HepG2 (cell line): ENCODE measurements around the gene KCTD19. TPM values are rescaled to one million over a fixed set of nuclear protein-coding genes. Genes with fewer than 3 reads are reported as not detected.

Experiments
- ARHGAP35 ChIP-seq: sonication (generic); formaldehyde crosslinking; IDR thresholded peaks from 2 replicates; pipeline ENCODE4 v1.9.0; 2022; ENCODE audit warnings: mild to moderate bottlenecking, inconsistent platforms, moderate library complexity, missing genetic modification reagents, borderline replicate concordance
- ATF7-NPFF ChIP-seq: sonication (generic); formaldehyde crosslinking; IDR thresholded peaks from 2 replicates; pipeline ENCODE4 v1.8.1; 2023; ENCODE audit warnings: mild to moderate bottlenecking, low read depth, missing genetic modification reagents, moderate library complexity
- CBX5 ChIP-seq: sonication (generic); formaldehyde crosslinking; IDR thresholded peaks from 2 replicates; pipeline ENCODE4 v1.4.0; 2020; ENCODE audit warnings: missing genetic modification reagents, borderline replicate concordance
- DNMT1 ChIP-seq: sonication (generic); formaldehyde crosslinking; IDR thresholded peaks from 2 replicates; pipeline ENCODE4 v1.5.1; 2020; ENCODE audit warnings: mild to moderate bottlenecking, missing genetic modification reagents
- FOXA3 ChIP-seq: IDR thresholded peaks from 2 replicates; pipeline ENCODE4 v1.6.1; 2016; ENCODE audit warnings: missing genetic modification reagents, missing compliant biosample characterization
- FOXK1 ChIP-seq: sonication (generic); formaldehyde crosslinking; IDR thresholded peaks from 2 replicates; pipeline ENCODE4 v1.4.0; 2020; ENCODE audit warnings: low read depth, missing genetic modification reagents, borderline replicate concordance
- HOXA3 ChIP-seq: sonication (generic); formaldehyde crosslinking; IDR thresholded peaks from 2 replicates; pipeline ENCODE4 v1.5.0; 2020; ENCODE audit warnings: missing genetic modification reagents
- LCORL ChIP-seq, 2 experiments: fragments of 450-650 bp in 1 of 2; sonication (generic) in 1 of 2; formaldehyde crosslinking in 1 of 2; IDR thresholded peaks; 2 replicates each; pipeline versions ENCODE4 v1.5.0 to v1.6.1; 2017 to 2020; ENCODE audit warnings: antibody characterized with exemption in 1 of 2, missing genetic modification reagents in 1 of 2
- MBD4 ChIP-seq: IDR thresholded peaks from 2 replicates; pipeline ENCODE4 v1.6.1; 2012; ENCODE audit warnings: low read length, inconsistent platforms, borderline replicate concordance
- NCOA1 ChIP-seq: sonication (generic); formaldehyde crosslinking; IDR thresholded peaks from 2 replicates; pipeline ENCODE4 v1.9.0; 2021; ENCODE audit warnings: missing genetic modification reagents
- NR3C1 ChIP-seq: sonication (generic); formaldehyde crosslinking; IDR thresholded peaks from 2 replicates; pipeline ENCODE4 v1.4.0; 2020; ENCODE audit warnings: missing genetic modification reagents
- PAWR ChIP-seq: sonication (generic); formaldehyde crosslinking; IDR thresholded peaks from 2 replicates; pipeline ENCODE4 v1.4.0; 2020; ENCODE audit warnings: missing genetic modification reagents, mild to moderate bottlenecking, borderline replicate concordance
- SAFB2 ChIP-seq: sonication (generic); formaldehyde crosslinking; IDR thresholded peaks from 2 replicates; pipeline ENCODE4 v1.5.1; 2020; ENCODE audit warnings: missing genetic modification reagents, low read depth, mild to moderate bottlenecking, borderline replicate concordance
- SALL2 ChIP-seq: sonication (generic); formaldehyde crosslinking; IDR thresholded peaks from 2 replicates; pipeline ENCODE4 v1.8.1; 2023; ENCODE audit warnings: mild to moderate bottlenecking, missing genetic modification reagents, inconsistent platforms
- ZFP82 ChIP-seq: sonication (generic); formaldehyde crosslinking; IDR thresholded peaks from 2 replicates; pipeline ENCODE4 v1.5.1; 2020; ENCODE audit warnings: mild to moderate bottlenecking, missing genetic modification reagents, borderline replicate concordance
- ZNF180 ChIP-seq: sonication (generic); formaldehyde crosslinking; IDR thresholded peaks from 2 replicates; pipeline ENCODE4 v1.4.0; 2020; ENCODE audit warnings: low read depth, missing genetic modification reagents, borderline replicate concordance
- ZNF350 ChIP-seq: sonication (generic); formaldehyde crosslinking; IDR thresholded peaks from 2 replicates; pipeline ENCODE4 v1.4.0; 2020; ENCODE audit warnings: mild to moderate bottlenecking, low read depth, missing genetic modification reagents, borderline replicate concordance
- ZNF543 ChIP-seq: sonication (generic); formaldehyde crosslinking; IDR thresholded peaks from 2 replicates; pipeline ENCODE4 v1.4.0; 2020; ENCODE audit warnings: mild to moderate bottlenecking, missing genetic modification reagents
- ZNF549 ChIP-seq: sonication (generic); formaldehyde crosslinking; IDR thresholded peaks from 2 replicates; pipeline ENCODE4 v1.5.0; 2020; ENCODE audit warnings: missing genetic modification reagents
- ZNF660 ChIP-seq: sonication (generic); formaldehyde crosslinking; IDR thresholded peaks from 2 replicates; pipeline ENCODE4 v1.5.1; 2020; ENCODE audit warnings: mild to moderate bottlenecking, low read depth, missing genetic modification reagents, borderline replicate concordance
- ZNF749 ChIP-seq: sonication (generic); formaldehyde crosslinking; IDR thresholded peaks from 2 replicates; pipeline ENCODE4 v1.8.0; 2022; ENCODE audit warnings: mild to moderate bottlenecking, missing genetic modification reagents, moderate library complexity, borderline replicate concordance
- ZSCAN30 ChIP-seq: sonication (generic); formaldehyde crosslinking; IDR thresholded peaks from 2 replicates; pipeline ENCODE4 v1.5.0; 2020; ENCODE audit warnings: mild to moderate bottlenecking, missing genetic modification reagents
- polyA plus RNA-seq, 8 experiments: library from polyadenylated mRNA; depleted of rRNA in 3 of 8; stranded (reverse) in 7 of 8; unstranded in 1 of 8; fragments of >200 nt; fragmentation: Illumina TruSeq in 4 of 8; extraction: Trizol in 4 of 8; gene quantifications; 2 replicates each; pipeline versions ENCODE4 v1.2.1 to v1.2.3, GENCODE V29; 2011 to 2016; ENCODE audit warnings: low read depth in 4 of 8, missing spikeins in 1 of 8, mixed read lengths in 1 of 8; ENCODE audit not compliant: insufficient read depth in 1 of 8
- total RNA-seq, 5 experiments: library from RNA; depleted of rRNA; stranded (reverse); fragments of >200 nt; fragmentation: Illumina TruSeq; extraction: Trizol; gene quantifications; 2 replicates each; pipeline ENCODE4 v1.2.3, GENCODE V29; 2016; ENCODE audit warnings: low read depth in 1 of 5
- TF ChIP-seq, protein P1 (sequence below): sonication (generic); formaldehyde crosslinking; conservative IDR thresholded peaks from 2 replicates; pipeline ENCODE4 v1.4.0; 2020; ENCODE audit warnings: missing genetic modification reagents
- TF ChIP-seq, protein P2 (sequence below): sonication (generic); formaldehyde crosslinking; IDR thresholded peaks from 2 replicates; pipeline ENCODE4 v1.4.0; 2020; ENCODE audit warnings: missing genetic modification reagents

Gene KCTD19
- total and polyA plus RNA-seq, 2 of the 13 experiments (the other 11 are each of a cell fraction or from before 2014, with no cell fraction given), result not detected

DNA sequence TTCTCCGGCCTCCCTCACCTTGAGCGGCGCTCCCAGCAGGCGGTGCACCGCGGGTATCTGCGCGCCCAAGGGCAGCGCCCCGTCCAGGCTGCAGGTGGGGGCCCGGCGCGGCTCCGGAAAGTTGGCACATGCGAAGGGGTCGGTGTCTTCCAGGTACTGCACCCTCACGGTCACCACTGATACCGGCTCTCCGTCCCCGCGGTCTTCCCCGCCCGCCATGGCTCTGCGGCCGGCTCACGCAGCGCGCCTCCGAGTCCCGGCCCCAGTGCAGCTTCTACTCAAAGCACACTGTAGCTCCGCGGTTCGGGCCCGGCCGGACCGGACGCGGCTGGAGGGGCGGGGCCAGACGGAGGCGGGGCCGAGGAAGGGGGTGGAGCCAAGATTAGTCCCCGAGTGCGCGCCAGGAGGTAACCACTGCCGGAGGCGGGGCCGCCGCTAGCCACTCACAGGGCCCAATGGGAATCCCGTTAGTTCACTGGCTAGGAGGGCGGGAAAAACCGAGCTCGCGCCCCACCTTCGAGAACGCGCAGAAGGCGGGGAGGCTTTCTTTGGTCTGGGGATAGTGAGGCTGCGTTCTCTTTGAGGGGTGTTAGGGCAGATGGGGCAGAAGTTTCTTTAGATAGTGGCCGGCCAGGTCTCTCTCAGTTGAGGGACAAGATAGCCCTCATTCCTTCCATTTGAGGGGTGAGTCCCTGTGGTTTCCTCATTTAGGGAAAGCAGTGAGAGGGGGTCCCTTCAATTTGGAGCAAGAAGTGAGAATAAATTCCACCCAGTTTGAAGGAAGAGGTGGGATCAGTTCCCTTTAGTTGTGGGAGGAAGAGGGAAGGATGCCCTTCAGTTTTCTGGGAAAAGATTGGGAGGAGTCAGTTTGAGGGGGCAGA lies 79.1 kb downstream of the KCTD19 start, which contains the start of gene FHOD1 (continued):
- TF ChIP-seq ZNF180 (CRISPR knock-in tag) (no peak), ZNF350 (CRISPR knock-in tag) (peak; percentile 85), ZNF549 (CRISPR knock-in tag) (no peak), NR3C1 (CRISPR knock-in tag) (no peak), DNMT1 (CRISPR knock-in tag) (no peak), ZNF660 (no peak), FOXA3 (CRISPR knock-in tag) (no peak), SALL2 (0 out of 2 replicates have a peak, but pooled peaks have one; percentile 25), ZNF543 (CRISPR knock-in tag) (no peak; the same call in 1 of the 2 replicates), ZSCAN30 (no peak), SAFB2 (no peak), NCOA1 (no peak), ZNF749 (peak; percentile 84; the same call in 1 of the 2 replicates), PAWR (CRISPR knock-in tag) (no peak; the same call in 1 of the 2 replicates), ZFP82 (CRISPR knock-in tag) (0 out of 2 replicates have a peak, but pooled peaks have one; percentile 48), LCORL (IDR thresholded peaks at IDR 0.05) (no peak), LCORL (CRISPR knock-in tag; IDR thresholded peaks at IDR 0.05) (peak; percentile 69), MBD4 (no peak), ATF7-NPFF (CRISPR knock-in tag) (peak; percentile 40), HOXA3 (no peak), ARHGAP35 (CRISPR knock-in tag) (peak; percentile 95; the same call in 1 of the 2 replicates), FOXK1 (peak; percentile 46; the same call in 1 of the 2 replicates), CBX5 (CRISPR knock-in tag) (peak; percentile 51; the same call in 1 of the 2 replicates)
- TF ChIP-seq, protein P1, sequence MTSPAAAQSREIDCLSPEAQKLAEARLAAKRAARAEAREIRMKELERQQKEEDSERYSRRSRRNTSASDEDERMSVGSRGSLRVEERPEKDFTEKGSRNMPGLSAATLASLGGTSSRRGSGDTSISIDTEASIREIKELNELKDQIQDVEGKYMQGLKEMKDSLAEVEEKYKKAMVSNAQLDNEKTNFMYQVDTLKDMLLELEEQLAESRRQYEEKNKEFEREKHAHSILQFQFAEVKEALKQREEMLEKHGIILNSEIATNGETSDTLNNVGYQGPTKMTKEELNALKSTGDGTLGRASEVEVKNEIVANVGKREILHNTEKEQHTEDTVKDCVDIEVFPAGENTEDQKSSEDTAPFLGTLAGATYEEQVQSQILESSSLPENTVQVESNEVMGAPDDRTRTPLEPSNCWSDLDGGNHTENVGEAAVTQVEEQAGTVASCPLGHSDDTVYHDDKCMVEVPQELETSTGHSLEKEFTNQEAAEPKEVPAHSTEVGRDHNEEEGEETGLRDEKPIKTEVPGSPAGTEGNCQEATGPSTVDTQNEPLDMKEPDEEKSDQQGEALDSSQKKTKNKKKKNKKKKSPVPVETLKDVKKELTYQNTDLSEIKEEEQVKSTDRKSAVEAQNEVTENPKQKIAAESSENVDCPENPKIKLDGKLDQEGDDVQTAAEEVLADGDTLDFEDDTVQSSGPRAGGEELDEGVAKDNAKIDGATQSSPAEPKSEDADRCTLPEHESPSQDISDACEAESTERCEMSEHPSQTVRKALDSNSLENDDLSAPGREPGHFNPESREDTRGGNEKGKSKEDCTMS (CRISPR knock-in tag), result no peak
- TF ChIP-seq, protein P2, sequence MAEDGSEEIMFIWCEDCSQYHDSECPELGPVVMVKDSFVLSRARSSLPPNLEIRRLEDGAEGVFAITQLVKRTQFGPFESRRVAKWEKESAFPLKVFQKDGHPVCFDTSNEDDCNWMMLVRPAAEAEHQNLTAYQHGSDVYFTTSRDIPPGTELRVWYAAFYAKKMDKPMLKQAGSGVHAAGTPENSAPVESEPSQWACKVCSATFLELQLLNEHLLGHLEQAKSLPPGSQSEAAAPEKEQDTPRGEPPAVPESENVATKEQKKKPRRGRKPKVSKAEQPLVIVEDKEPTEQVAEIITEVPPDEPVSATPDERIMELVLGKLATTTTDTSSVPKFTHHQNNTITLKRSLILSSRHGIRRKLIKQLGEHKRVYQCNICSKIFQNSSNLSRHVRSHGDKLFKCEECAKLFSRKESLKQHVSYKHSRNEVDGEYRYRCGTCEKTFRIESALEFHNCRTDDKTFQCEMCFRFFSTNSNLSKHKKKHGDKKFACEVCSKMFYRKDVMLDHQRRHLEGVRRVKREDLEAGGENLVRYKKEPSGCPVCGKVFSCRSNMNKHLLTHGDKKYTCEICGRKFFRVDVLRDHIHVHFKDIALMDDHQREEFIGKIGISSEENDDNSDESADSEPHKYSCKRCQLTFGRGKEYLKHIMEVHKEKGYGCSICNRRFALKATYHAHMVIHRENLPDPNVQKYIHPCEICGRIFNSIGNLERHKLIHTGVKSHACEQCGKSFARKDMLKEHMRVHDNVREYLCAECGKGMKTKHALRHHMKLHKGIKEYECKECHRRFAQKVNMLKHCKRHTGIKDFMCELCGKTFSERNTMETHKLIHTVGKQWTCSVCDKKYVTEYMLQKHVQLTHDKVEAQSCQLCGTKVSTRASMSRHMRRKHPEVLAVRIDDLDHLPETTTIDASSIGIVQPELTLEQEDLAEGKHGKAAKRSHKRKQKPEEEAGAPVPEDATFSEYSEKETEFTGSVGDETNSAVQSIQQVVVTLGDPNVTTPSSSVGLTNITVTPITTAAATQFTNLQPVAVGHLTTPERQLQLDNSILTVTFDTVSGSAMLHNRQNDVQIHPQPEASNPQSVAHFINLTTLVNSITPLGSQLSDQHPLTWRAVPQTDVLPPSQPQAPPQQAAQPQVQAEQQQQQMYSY, result no peak
